Esophagus (tissue), 2 donors: Measurements from ENCODE around the gene ZNF583. TPM values are rescaled to one million over a fixed set of nuclear protein-coding genes. Genes with fewer than 3 reads are reported as not detected.

ENCODE experiments used
- H3K27ac ChIP-seq, 2 donors: one replicate each; pipeline ENCODE4 v1.5.1; 2013; ENCODE audit warnings: low read depth in 2 of 2, mild to moderate bottlenecking in 2 of 2, inconsistent platforms in 1 of 2, low read length in 1 of 2, moderate library complexity in 1 of 2
- H3K27me3 ChIP-seq, 2 donors: one replicate each; pipeline ENCODE4 v1.6.1; 2013; ENCODE audit warnings: low read length in 2 of 2, control low read depth in 1 of 2, mild to moderate bottlenecking in 1 of 2; ENCODE audit not compliant: insufficient read depth in 2 of 2, control insufficient read depth in 1 of 2
- H3K36me3 ChIP-seq, 2 donors: one replicate each; pipeline ENCODE4 v1.6.1; 2013; ENCODE audit warnings: low read length in 1 of 2; ENCODE audit not compliant: control insufficient read depth in 2 of 2, insufficient read depth in 2 of 2
- H3K4me1 ChIP-seq, 2 donors: one replicate each; pipeline ENCODE4 v1.6.1; 2013; ENCODE audit warnings: low read length in 1 of 2; ENCODE audit not compliant: control insufficient read depth in 2 of 2, insufficient read depth in 2 of 2
- H3K4me3 ChIP-seq, 2 donors: one replicate each; pipeline ENCODE4 v1.5.1; 2013; ENCODE audit warnings: low read length in 2 of 2, mild to moderate bottlenecking in 2 of 2, low read depth in 1 of 2, moderate library complexity in 1 of 2
- H3K9me3 ChIP-seq, 2 donors: one replicate each; pipeline ENCODE4 v1.6.1; 2013; ENCODE audit warnings: mild to moderate bottlenecking in 2 of 2, low read depth in 1 of 2, low read length in 1 of 2, moderate library complexity in 1 of 2; ENCODE audit not compliant: control insufficient read depth in 2 of 2, insufficient read depth in 1 of 2
- WGBS, 2 donors: extraction: QIAGEN DNeasy Blood & Tissue Kit; methylation state at CpG; one replicate each; pipeline ENCODE4 v1.1.7; 2013; 5-methylcytosine and 5-hydroxymethylcytosine counted together
- polyA plus RNA-seq, 2 donors: library from polyadenylated mRNA; stranded (reverse); fragments of 200-250 nt; gene quantifications; one replicate each; pipeline ENCODE4 v1.2.3, GENCODE V29; 2013
- donor health status: healthy with polysubstance abuse.
- donor health status: Bipolar disorder and iron deficiency.

Gene ZNF583
- under 1 TPM; 0.55 to 0.56 TPM for polyA plus RNA-seq

GRCh38 chr19:56403764-56404704 lies at the start of gene ZNF583:
Gene ZNF583 (plus strand): TSS chr19:56404332. CDS start chr19:56407115, 2,783 bp downstream.
- Histone ChIP-seq H3K27ac (peak within 1 kb of the TSS; percentile 91 to 97), H3K9me3 (peaks cover 3 to 6% of the 10 kb centered on the region in 2 donors), H3K4me1 (peaks cover 3 to 6% of the 10 kb centered on the region in 2 donors), H3K4me3 (peak within 1 kb of the TSS; percentile 74 to 80), H3K27me3 (no peaks in the 10 kb centered on the region), H3K36me3 (peaks cover 4% of the 10 kb centered on the region in 2 donors)
- WGBS, 2 donors: 1% methylated on average over 63 to 70 of the region's 70 CpGs

GRCh38 chr19:56355517-56355916 lies 48.6 kb upstream of the ZNF583 start:
- Histone ChIP-seq H3K36me3 (no peaks in the 10 kb centered on the region), H3K27me3 (no peaks in the 10 kb centered on the region), H3K9me3 (no peaks in the 10 kb centered on the region), H3K27ac (no peak overlapping the region), H3K4me3 (no peak overlapping the region), H3K4me1 (no peaks in the 10 kb centered on the region)
- WGBS, 2 donors: 60 to 84% methylated on average over 1 of the region's 1 CpG

- Histone ChIP-seq H3K36me3 (no peaks in the 10 kb centered on the region), H3K27ac (no peak overlapping the region), H3K4me3 (no peak overlapping the region), H3K27me3 (no peaks in the 10 kb centered on the region), H3K9me3 (peaks cover 3% of the 10 kb centered on the region in 2 donors), H3K4me1 (no peaks in the 10 kb centered on the region)
- 80 to 88% methylated on average over 2 of the region's 2 CpGs for WGBS, 2 donors
Measured at GRCh38 chr19:56356944-56357343, 47.2 kb upstream of the ZNF583 start.

GRCh38 chr19:56360841-56361240 lies 43.3 kb upstream of the ZNF583 start:
- Histone ChIP-seq H3K27ac (no peak overlapping the region), H3K27me3 (no peaks in the 10 kb centered on the region), H3K4me3 (no peak overlapping the region), H3K36me3 (no peaks in the 10 kb centered on the region), H3K4me1 (no peaks in the 10 kb centered on the region), H3K9me3 (peaks cover 3% of the 10 kb centered on the region in 2 donors)
- WGBS, 2 donors: 88 to 94% methylated on average over 2 of the region's 2 CpGs

GRCh38 chr19:56367829-56368711 lies 36.1 kb upstream of the ZNF583 start:
- H3K27ac ChIP-seq: peak overlapping the region; percentile 70 to 78
- no peaks in the 10 kb centered on the region for H3K27me3 ChIP-seq
- WGBS, 2 donors: 6 to 9% methylated on average over 65 of the region's 65 CpGs
- peak overlapping the region; percentile 53 to 63 for H3K4me3 ChIP-seq
- no peaks in the 10 kb centered on the region for H3K9me3 ChIP-seq
- H3K4me1 ChIP-seq: no peaks in the 10 kb centered on the region
- H3K36me3 ChIP-seq: no peaks in the 10 kb centered on the region

GRCh38 chr19:56369886-56370676 lies 34.1 kb upstream of the ZNF583 start:
- peaks cover 0 to 3% of the 10 kb centered on the region in 2 donors for H3K9me3 ChIP-seq
- WGBS, 2 donors: 94 to 95% methylated on average over 3 of the region's 3 CpGs
- H3K36me3 ChIP-seq: peaks cover 5 to 13% of the 10 kb centered on the region in 2 donors
- no peaks in the 10 kb centered on the region for H3K27me3 ChIP-seq
- no peaks in the 10 kb centered on the region for H3K4me1 ChIP-seq
- H3K27ac ChIP-seq: no peak overlapping the region
- H3K4me3 ChIP-seq: no peak overlapping the region

GRCh38 chr19:56372281-56372680 lies 31.9 kb upstream of the ZNF583 start:
- no peak overlapping the region for H3K27ac ChIP-seq
- peaks cover 2 to 8% of the 10 kb centered on the region in 2 donors for H3K9me3 ChIP-seq
- H3K4me3 ChIP-seq: no peak overlapping the region
- peaks cover 8 to 15% of the 10 kb centered on the region in 2 donors for H3K36me3 ChIP-seq
- H3K4me1 ChIP-seq: no peaks in the 10 kb centered on the region
- 77 to 83% methylated on average over 1 of the region's 1 CpG for WGBS, 2 donors
- H3K27me3 ChIP-seq: no peaks in the 10 kb centered on the region

- peaks cover 8 to 15% of the 10 kb centered on the region in 2 donors for H3K36me3 ChIP-seq
- H3K27me3 ChIP-seq: no peaks in the 10 kb centered on the region
- no peak overlapping the region for H3K4me3 ChIP-seq
- peaks cover 2 to 11% of the 10 kb centered on the region in 2 donors for H3K9me3 ChIP-seq
- WGBS, 2 donors: 90 to 93% methylated on average over 11 of the region's 11 CpGs
- no peak overlapping the region for H3K27ac ChIP-seq
- no peaks in the 10 kb centered on the region for H3K4me1 ChIP-seq
Measured at GRCh38 chr19:56377105-56377924, 26.8 kb upstream of the ZNF583 start.
